ENCODE measurements around the gene ZNF579. TPM values are rescaled to one million over a fixed set of nuclear protein-coding genes. Genes with fewer than 3 reads are reported as not detected.

ZNF579 gene
- total and polyA plus RNA-seq, 9 of the 15 experiments (the other 6 are each of a cell fraction or from before 2014, with no cell fraction given), result 0.06 to 15.9 (median 1.6) TPM

GRCh38 chr19:55581823-55582223, 1.2 kb upstream of the ZNF579 start (continued):
- TF ChIP-seq PBX2 (CRISPR knock-in tag; IDR thresholded peaks at IDR 0.05; ENCODE audit: low read depth), result no peak
- peak; percentile 73 for TF ChIP-seq PBX2 (tag; conservative IDR thresholded peaks at IDR 0.05; ENCODE audit: low read depth)

GRCh38 chr19:55581145-55581822, 636 bp upstream of the ZNF579 start:
- Histone ChIP-seq H3K4me3 (peak overlapping the region; percentile 85), H3K27me3 (ENCODE audit: control insufficient read depth in 2 of 2, insufficient read depth in 2 of 2, low read length in 2 of 2) (peaks cover 8 to 12% of the 10 kb centered on the region in 2 experiments; a peak in 4 of 5 replicates), H3K79me2 (ENCODE audit: control insufficient read depth, insufficient read depth, low read length) (peaks cover 12% of the 10 kb centered on the region), H3K9me1 (ENCODE audit: control insufficient read depth, insufficient read depth, low read length) (no peaks in the 10 kb centered on the region), H3K9ac (ENCODE audit: insufficient read depth in 1 of 2, low read depth in 2 of 2, low read length in 2 of 2) (peak overlapping the region; percentile 47 to 88; a peak in 3 of 4 replicates), H3K36me3 (ENCODE audit: control insufficient read depth, insufficient read depth, low read length) (peaks cover 12% of the 10 kb centered on the region; the same call in 2 of the 3 replicates), H4K20me1 (replicated peaks; ENCODE audit: control insufficient read depth, insufficient read depth, low read length) (no peaks in the 10 kb centered on the region), H2AFZ (ENCODE audit: low read depth, low read length) (peak overlapping the region; percentile 89), H3K9me3 (replicated peaks; ENCODE audit: control insufficient read depth, insufficient read depth, low read depth, low read length) (no peaks in the 10 kb centered on the region), H3K4me2 (ENCODE audit: insufficient read depth, low read length) (peak overlapping the region; percentile 83), H3K4me1 (replicated peaks in 1 of 2; ENCODE audit: control insufficient read depth in 2 of 2, insufficient read depth in 2 of 2, low read length in 2 of 2) (peaks cover 9 to 35% of the 10 kb centered on the region in 2 experiments; a peak in 3 of 5 replicates), H3K27ac (ENCODE audit: extremely low read depth, low read depth, low read length) (peak overlapping the region; percentile 17; the same call in 1 of the 3 replicates)
- peak; percentile 44 for ATAC-seq
- POLR2A ChIA-PET, result interaction anchor here (0.6 to 1.9 kb wide), 4 partner anchors 18 to 96 kb away, joined by 3 to 9 read pairs (median 4); partner anchors contain the start of gene FIZ1
- in situ Hi-C loops (cut with MboI) (no loop called here), intact Hi-C loops (cut with micrococcal nuclease) (no loop called here)
- CTCF ChIA-PET (ENCODE audit: low intra/inter-chr PET ratio), result no interaction called here
- DNase-seq (ENCODE audit: extremely low read depth in 1 of 4, low spot score in 3 of 4), result peak; percentile 37 to 68 (median 58)
- WGBS (ENCODE audit: insufficient coverage, low coverage, missing lambda C conversion rate), result 23% methylated on average over 12 of the region's 12 CpGs
- no TSS peak for BruUV-seq (replicated peaks)
- FAIRE-seq, result peak; percentile 94
- no peak for TF ChIP-seq NCOR1 (IDR thresholded peaks at IDR 0.05)
- TF ChIP-seq AFF4 (CRISPR knock-in tag; IDR thresholded peaks at IDR 0.05), result 0 out of 2 replicates have a peak, but pooled peaks have one; percentile 69
- TF ChIP-seq KDM4B (IDR thresholded peaks at IDR 0.05; ENCODE audit: borderline replicate concordance in 2 of 2, low read depth in 1 of 2), result 0 out of 4 replicates have a peak, but pooled peaks of 1 of the 2 experiments have one; percentile 3
- peak; percentile 30; the same call in 1 of the 2 replicates for TF ChIP-seq SMARCA4 (IDR thresholded peaks at IDR 0.05)

Data from K562 (cell line).